SH-SY5Y (cell line): Measurements from ENCODE around the gene TMED10.

Experiments used
- GATA2 ChIP-seq: IDR thresholded peaks from 2 replicates; pipeline ENCODE4 v1.6.1; 2011; ENCODE audit warnings: mild to moderate bottlenecking, low read depth, low read length
- GATA3 ChIP-seq: IDR thresholded peaks from 2 replicates; pipeline ENCODE4 v1.6.1; 2011; ENCODE audit warnings: low read depth, mild to moderate bottlenecking, low read length, moderate library complexity

Gene TMED10

DNA sequence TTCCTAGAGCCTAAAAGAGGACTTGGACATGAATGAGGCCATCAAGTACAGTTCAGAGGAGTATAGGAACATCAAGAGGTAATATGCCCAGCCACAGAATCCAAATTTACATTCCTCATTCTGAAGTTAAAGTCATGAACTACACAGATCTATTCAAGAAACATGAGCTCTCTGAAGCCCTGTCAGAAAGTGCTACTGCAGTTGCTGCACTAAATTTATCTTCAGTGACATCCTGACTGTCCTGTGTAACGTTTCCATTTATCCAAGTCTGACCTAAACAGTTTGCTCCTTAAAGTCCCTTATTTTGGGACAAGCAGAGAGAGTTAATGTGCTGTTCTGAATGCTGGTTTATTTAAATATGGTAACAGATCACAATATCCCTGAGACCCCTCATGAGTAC lies 77.7 kb downstream of the TMED10 start:
- TF ChIP-seq GATA2 (no peak), GATA3 (no peak)

DNA sequence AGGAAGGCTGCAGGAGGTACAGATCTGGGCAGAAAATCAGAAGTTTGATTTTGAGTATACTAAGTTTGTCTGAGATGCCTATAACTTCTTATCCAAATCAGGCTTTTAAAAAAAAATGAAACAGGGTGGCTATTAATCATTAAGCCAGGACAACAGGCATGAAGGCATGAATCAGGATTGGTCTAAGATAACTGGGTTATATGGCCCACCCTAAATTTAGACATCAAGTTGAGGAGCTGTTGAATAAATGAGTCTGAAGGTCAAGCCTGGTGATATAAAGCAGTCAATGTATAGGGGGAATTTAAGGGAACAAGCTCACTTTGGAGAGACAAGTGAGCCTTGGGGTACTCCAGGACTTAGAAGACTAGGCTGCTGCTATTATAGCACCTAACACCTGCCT lies 78.2 kb downstream of the TMED10 start:
- TF ChIP-seq GATA2 (no peak), GATA3 (no peak)

DNA sequence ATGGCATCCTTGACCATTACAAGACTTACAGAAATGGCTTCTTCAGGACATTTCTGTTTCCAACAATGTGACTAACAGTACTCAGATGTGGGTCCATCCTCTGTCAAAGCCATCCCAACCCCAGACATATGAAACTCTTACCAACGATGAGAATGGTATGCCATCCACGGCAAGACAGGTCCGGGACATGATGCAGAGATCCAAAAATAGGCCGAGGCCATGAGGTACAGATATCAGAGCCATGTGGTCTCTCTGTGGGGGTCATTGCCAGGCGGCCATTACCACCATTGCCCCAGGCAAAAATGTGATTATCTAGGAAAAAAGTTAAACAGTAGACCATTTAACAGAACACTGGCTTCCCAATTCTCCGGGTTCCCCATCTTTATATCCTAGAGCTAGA lies 79.5 kb downstream of the TMED10 start:
- TF ChIP-seq GATA2 (no peak), GATA3 (no peak)

GRCh38 chr14:75095690-75096089 lies 80.7 kb downstream of the TMED10 start:
- TF ChIP-seq GATA2 (no peak), GATA3 (no peak)

DNA sequence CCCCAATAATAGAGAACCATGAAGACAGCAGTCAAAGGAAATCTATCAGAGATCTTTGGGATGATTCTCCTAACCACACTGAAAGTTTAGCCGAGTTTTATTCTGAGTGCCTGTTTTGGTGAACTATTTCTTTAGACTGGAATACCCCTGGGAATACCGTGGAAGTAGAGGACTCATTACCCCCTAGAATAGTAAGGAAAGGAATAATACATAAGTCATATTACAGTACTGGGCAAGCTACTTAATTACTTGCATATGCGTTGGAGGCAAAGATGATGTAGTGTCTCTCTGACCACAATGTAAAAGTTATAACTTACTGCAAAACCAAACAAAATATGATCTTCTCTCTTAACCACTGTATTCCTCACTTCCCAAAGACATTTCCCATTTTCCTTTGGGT lies 81.5 kb downstream of the TMED10 start:
- TF ChIP-seq GATA3 (no peak), GATA2 (no peak)

DNA sequence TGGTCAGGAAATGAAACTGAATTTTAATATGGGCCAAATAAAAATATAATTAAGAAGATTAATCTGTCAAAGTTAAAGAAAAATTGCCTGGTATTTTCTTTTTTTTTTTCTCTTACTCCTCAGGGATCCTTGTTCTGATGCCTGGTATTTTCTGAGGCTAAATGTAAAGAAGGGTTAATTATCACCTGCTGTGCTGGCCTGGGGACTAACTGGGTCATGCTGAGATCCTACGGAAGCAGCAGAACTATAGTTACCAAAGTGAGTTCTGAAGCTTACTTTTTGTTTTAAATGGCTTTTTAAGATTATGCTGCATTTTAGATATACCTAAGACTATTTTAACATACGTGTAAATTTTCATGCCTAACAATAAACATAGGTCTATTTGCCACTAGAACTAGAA lies 83.7 kb downstream of the TMED10 start:
- TF ChIP-seq GATA2 (no peak), GATA3 (no peak)

GRCh38 chr14:75091251-75091650 lies 85.2 kb downstream of the TMED10 start:
- TF ChIP-seq GATA3: no peak
- no peak for TF ChIP-seq GATA2

- no peak for TF ChIP-seq GATA3
- TF ChIP-seq GATA2: no peak
Observed at GRCh38 chr14:75090353-75090752, 86.1 kb downstream of the TMED10 start.

DNA sequence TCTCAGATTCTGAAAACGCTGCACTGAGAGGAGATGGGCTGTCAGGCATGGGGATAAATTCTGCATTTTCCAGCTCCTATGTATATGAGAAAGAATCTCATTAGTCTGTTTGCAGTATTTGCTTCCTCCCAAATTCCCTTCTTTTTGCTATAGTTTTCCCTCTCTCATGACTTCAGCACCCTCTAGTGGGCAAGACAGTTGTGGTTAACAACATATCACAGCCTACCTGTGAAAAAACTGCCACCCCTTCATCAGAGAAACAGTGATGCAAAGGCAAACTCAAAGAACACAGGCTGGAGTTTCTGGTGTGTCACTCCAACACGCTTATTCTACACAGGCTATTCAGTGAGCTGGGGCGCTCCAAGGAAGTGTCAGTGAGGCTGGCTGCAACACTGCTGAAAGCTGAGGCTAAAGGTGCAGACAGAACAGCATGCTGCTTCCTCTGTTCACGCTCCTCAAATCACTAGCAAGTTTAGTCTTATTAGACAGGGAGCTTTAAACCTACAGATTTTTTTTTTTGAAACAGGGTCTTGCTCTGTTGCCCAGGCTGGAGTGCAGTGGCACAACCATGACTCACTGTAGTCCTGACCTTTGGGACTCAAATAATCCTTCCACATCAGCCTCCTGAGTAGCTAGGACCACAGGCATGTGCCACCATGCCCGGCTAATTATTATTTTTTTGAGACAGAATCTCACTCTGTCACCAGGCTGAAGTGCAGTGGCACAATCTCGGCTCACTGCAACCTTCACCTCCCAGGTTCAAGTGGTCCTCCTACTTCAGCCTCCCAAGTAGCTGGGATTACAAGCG lies 87.6 kb downstream of the TMED10 start:
- TF ChIP-seq GATA3: no peak
- no peak for TF ChIP-seq GATA2

DNA sequence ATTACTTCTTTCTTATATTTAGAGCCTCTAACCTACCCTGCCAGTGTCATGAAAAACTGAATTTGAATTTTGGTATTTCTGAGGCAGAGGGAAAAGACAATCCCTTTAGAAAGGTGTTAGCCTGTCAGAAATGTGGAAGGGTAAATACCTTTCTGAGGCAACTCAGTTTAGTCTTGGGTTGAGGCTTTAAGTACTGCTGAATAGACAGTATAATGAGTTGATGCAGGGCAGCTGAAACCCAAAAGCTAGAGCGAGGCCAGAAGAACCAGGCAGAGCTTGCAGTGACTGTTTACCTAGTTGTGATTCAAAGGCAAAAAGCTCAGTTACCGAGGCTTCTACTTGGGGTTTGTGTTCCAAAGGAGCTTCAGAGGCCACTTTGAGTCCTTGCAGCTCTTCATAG lies 88.3 kb downstream of the TMED10 start:
- no peak for TF ChIP-seq GATA2
- no peak for TF ChIP-seq GATA3

- TF ChIP-seq GATA2: no peak
- no peak for TF ChIP-seq GATA3
Observed at GRCh38 chr14:75084513-75084912, 91.9 kb downstream of the TMED10 start.

DNA sequence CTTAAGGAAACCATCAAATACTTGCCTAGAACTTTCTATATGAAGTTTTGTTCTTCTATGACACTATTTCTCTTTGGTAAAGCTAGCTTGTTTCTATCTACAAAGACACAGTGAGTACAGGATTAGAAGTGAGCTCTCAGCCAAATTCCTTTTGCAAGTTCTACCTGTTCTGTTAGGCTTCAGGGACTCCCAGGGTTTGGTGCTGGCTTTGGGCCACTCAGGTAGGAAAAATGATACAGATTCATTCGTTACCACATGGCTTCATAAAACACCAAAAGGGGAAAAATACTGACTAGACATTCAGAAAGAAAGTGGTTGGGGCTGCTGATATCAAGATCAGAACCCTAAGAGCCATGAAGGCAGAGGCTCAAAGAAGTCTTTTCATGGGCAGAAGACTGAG lies 93.1 kb downstream of the TMED10 start:
- TF ChIP-seq GATA2 (no peak), GATA3 (no peak)

- no peak for TF ChIP-seq GATA3
- TF ChIP-seq GATA2: no peak
Observed at GRCh38 chr14:75081660-75082229, 94.7 kb downstream of the TMED10 start.
